MCF 10A (cell line): ENCODE measurements around the gene LTB4R2. TPM values are rescaled to one million over a fixed set of nuclear protein-coding genes. Genes with fewer than 3 reads are reported as not detected.

Experiments used
- BruUV-seq: library from RNA; stranded (reverse); fragments of 400-500 nt; replicated peaks from 2 replicates; lab custom pipeline; 2021; lab: Mats Ljungman, UMichigan
- CTCF ChIA-PET: fragments of 300-600 bp; sonication (Branson Sonifier 250); formaldehyde crosslinking; extraction: SDS; loops from one replicate; lab custom pipeline; 2021; ENCODE audit warnings: antibody characterized with exemption, inconsistent platforms; lab: Yijun Ruan, JAX
- POLR2A ChIA-PET: fragments of 300-600, 350-650 bp; sonication (Branson Sonifier 250); formaldehyde crosslinking; extraction: SDS; loops from one replicate; lab custom pipeline; 2020; ENCODE audit warnings: antibody characterized with exemption, inconsistent platforms; lab: Yijun Ruan, JAX
- DNase-seq: peaks from one replicate; pipeline ENCODE4 v3.0.0-alpha.2; 2018; ENCODE audit not compliant: unreplicated experiment
- H3K27ac Mint-ChIP-seq: one replicate; pipeline ENCODE4 v1.8.0; 2022; ENCODE audit warnings: mild to moderate bottlenecking, low read depth, mixed read lengths; ENCODE audit not compliant: unreplicated experiment
- H3K27me3 Mint-ChIP-seq: one replicate; pipeline ENCODE4 v1.8.0; 2022; ENCODE audit warnings: mixed read lengths; ENCODE audit not compliant: insufficient read depth, unreplicated experiment
- H3K36me3 Mint-ChIP-seq: one replicate; pipeline ENCODE4 v1.8.0; 2022; ENCODE audit warnings: mild to moderate bottlenecking, moderate library complexity, mixed read lengths; ENCODE audit not compliant: insufficient read depth, unreplicated experiment
- H3K4me1 Mint-ChIP-seq: one replicate; pipeline ENCODE4 v1.8.0; 2022; ENCODE audit warnings: mixed read lengths; ENCODE audit not compliant: insufficient read depth, unreplicated experiment
- H3K4me3 Mint-ChIP-seq: one replicate; pipeline ENCODE4 v1.8.0; 2022; ENCODE audit warnings: mild to moderate bottlenecking, moderate library complexity, mixed read lengths; ENCODE audit not compliant: unreplicated experiment
- H3K9me3 Mint-ChIP-seq: one replicate; pipeline ENCODE4 v1.8.0; 2022; ENCODE audit warnings: mixed read lengths; ENCODE audit not compliant: unreplicated experiment
- CTCF ChIP-seq: fragments of 200-600 bp; IDR thresholded peaks from one replicate; pipeline ENCODE4 v1.8.0; 2022; ENCODE audit warnings: antibody characterized with exemption, mild to moderate bottlenecking; ENCODE audit not compliant: unreplicated experiment
- intact Hi-C: fragments of 100-400 bp; cut with micrococcal nuclease; formaldehyde crosslinking; loops from 2 replicates; pipeline ENCODE4 v1.14.1; 2022
- total RNA-seq: library from RNA; stranded (reverse); gene quantifications from 2 replicates; pipeline ENCODE4 v1.2.3, GENCODE V29; 2022

LTB4R2 gene
- total RNA-seq, 1 experiment from 2014 or later: 21.7 TPM

GRCh38 chr14:24332268-24332993 lies 22.5 kb downstream of the LTB4R2 start:
- Mint-ChIP-seq H3K4me3 (no peak overlapping the region), H3K36me3 (peaks cover 6% of the 10 kb centered on the region), H3K27ac (no peak overlapping the region), H3K9me3 (no peaks in the 10 kb centered on the region), H3K27me3 (peaks cover 11% of the 10 kb centered on the region), H3K4me1 (peaks cover 7% of the 10 kb centered on the region)
- intact Hi-C loops: loop anchor here (1.0 kb wide), 1 partner anchor 89 kb away; no protein-coding TSS in a partner anchor
- BruUV-seq: no TSS peak
- POLR2A ChIA-PET: interaction anchor here (0.8 to 3.3 kb wide), 8 partner anchors 20 to 104 kb away, joined by 3 to 52 read pairs (median 4); partner anchors contain the start of genes CBLN3, KHNYN and TINF2
- CTCF ChIA-PET: interaction anchor here (0.6 to 16.6 kb wide), 43 partner anchors 8 to 700 kb away, joined by 3 to 626 read pairs (median 7); partner anchors contain the start of genes CBLN3, CIDEB, KHNYN and LTB4R
- TF ChIP-seq CTCF: peak; percentile 60
- peak; percentile 72 for DNase-seq

- H3K27me3 Mint-ChIP-seq: peaks cover 11% of the 10 kb centered on the region
- CTCF ChIA-PET: interaction anchor here (0.6 to 16.6 kb wide), 23 partner anchors 11 to 292 kb away, joined by 3 to 626 read pairs (median 21); partner anchors contain the start of genes CBLN3, CIDEB, KHNYN and LTB4R
Observed at GRCh38 chr14:24334431-24335291, 24.7 kb downstream of the LTB4R2 start, which contains the start of gene ADCY4. ADCY4 (minus strand) TSS chr14:24335071; CDS start chr14:24334652, 419 bp downstream.

GRCh38 chr14:24335461-24336171 lies 25.7 kb downstream of the LTB4R2 start:
- no peak for DNase-seq
- H3K4me1 Mint-ChIP-seq: peaks cover 7% of the 10 kb centered on the region
- no TSS peak for BruUV-seq
- POLR2A ChIA-PET: interaction anchor here (0.5 to 2.2 kb wide), 3 partner anchors 94 to 105 kb away, joined by 3 to 6 read pairs (median 3); partner anchors contain the start of genes CBLN3 and KHNYN
- no peak overlapping the region for H3K27ac Mint-ChIP-seq
- TF ChIP-seq CTCF: no peak
- H3K4me3 Mint-ChIP-seq: no peak overlapping the region
- H3K27me3 Mint-ChIP-seq: peaks cover 11% of the 10 kb centered on the region
- no peaks in the 10 kb centered on the region for H3K9me3 Mint-ChIP-seq
- intact Hi-C loops: no loop called here
- H3K36me3 Mint-ChIP-seq: peaks cover 6% of the 10 kb centered on the region
- CTCF ChIA-PET: interaction anchor here (0.6 to 16.6 kb wide), 11 partner anchors 8 to 118 kb away, joined by 3 to 626 read pairs (median 4); partner anchors contain the start of genes CBLN3, KHNYN and SDR39U1

More at GRCh38 chr14:24334431-24335291, 24.7 kb downstream of the LTB4R2 start, which contains the start of gene ADCY4:
- H3K4me1 Mint-ChIP-seq: peaks cover 7% of the 10 kb centered on the region
- POLR2A ChIA-PET: interaction anchor here (1.4 to 3.3 kb wide), 2 partner anchors 96 to 107 kb away, joined by 5 to 52 read pairs; partner anchors contain the start of genes CBLN3 and KHNYN
- H3K4me3 Mint-ChIP-seq: no peak within 1 kb of the TSS
- DNase-seq: no peak
- intact Hi-C loops: no loop called here
- H3K9me3 Mint-ChIP-seq: no peaks in the 10 kb centered on the region
- no TSS peak for BruUV-seq
- peaks cover 6% of the 10 kb centered on the region for H3K36me3 Mint-ChIP-seq
- TF ChIP-seq CTCF: no peak
- H3K27ac Mint-ChIP-seq: no peak within 1 kb of the TSS
